Fibroblast of lung (primary cell): ENCODE results near the gene MPPED2.

ENCODE experiments used
- EZH2 ChIP-seq: IDR thresholded peaks from 2 replicates; pipeline ENCODE4 v1.5.1; 2012; ENCODE audit warnings: low read length, control low read depth, mild to moderate bottlenecking; ENCODE audit errors: missing control alignments
- TF ChIP-seq, protein P1 (sequence below), 2 donors: IDR thresholded peaks in 1 of 2; conservative IDR thresholded peaks in 1 of 2; 1 replicate in 1 of 2; 2 replicates in 1 of 2; pipeline ENCODE4 v1.5.1; 2011 to 2012; ENCODE audit warnings: low read length in 2 of 2, control low read depth in 1 of 2, inconsistent platforms in 1 of 2, low read depth in 1 of 2, mild to moderate bottlenecking in 1 of 2

DNA sequence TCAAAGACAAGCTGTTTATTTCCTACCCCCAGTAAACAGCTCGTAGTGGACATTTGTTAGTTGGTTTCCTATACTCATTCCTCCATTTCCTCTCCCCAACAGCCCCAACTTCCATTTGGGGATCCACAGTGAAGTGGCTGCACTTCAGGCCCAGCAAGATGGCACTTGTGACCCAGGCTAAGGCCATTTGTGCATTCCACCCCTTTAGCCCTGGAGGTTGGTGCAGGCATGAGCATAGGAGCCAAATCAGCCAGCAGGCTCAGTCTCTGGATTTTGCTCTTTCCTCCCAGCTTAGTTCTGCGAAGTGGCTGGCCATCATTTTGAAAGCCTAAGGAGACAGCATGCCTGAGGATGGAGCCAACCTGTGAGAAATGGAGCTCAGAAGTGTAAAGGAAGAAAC is 122.9 kb downstream of the MPPED2 start:
- TF ChIP-seq, protein P1, sequence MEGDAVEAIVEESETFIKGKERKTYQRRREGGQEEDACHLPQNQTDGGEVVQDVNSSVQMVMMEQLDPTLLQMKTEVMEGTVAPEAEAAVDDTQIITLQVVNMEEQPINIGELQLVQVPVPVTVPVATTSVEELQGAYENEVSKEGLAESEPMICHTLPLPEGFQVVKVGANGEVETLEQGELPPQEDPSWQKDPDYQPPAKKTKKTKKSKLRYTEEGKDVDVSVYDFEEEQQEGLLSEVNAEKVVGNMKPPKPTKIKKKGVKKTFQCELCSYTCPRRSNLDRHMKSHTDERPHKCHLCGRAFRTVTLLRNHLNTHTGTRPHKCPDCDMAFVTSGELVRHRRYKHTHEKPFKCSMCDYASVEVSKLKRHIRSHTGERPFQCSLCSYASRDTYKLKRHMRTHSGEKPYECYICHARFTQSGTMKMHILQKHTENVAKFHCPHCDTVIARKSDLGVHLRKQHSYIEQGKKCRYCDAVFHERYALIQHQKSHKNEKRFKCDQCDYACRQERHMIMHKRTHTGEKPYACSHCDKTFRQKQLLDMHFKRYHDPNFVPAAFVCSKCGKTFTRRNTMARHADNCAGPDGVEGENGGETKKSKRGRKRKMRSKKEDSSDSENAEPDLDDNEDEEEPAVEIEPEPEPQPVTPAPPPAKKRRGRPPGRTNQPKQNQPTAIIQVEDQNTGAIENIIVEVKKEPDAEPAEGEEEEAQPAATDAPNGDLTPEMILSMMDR (conservative IDR thresholded peaks at IDR 0.05 in 1 of 2, IDR thresholded peaks at IDR 0.05 in 1 of 2; ENCODE audit: low read depth in 1 of 2, low read length in 2 of 2): no peak
- no peak for TF ChIP-seq EZH2
